ENCODE measurements around the gene P2RY13.

GRCh38 chr3:151350656-151351055 is 21.3 kb upstream of the P2RY13 start:
- TF ChIP-seq CTCF (conservative IDR thresholded peaks at IDR 0.05; ENCODE audit: low read length) (no peak), EZH2phosphoT487 (IDR thresholded peaks at IDR 0.05; ENCODE audit: borderline replicate concordance) (no peak)
